Right kidney (tissue), 1 donor: ENCODE data around the gene BBLN.

Source experiments
- DNase-seq: peaks from one replicate; pipeline ENCODE4 v3.0.0-alpha.2; 2016

Gene BBLN

DNA sequence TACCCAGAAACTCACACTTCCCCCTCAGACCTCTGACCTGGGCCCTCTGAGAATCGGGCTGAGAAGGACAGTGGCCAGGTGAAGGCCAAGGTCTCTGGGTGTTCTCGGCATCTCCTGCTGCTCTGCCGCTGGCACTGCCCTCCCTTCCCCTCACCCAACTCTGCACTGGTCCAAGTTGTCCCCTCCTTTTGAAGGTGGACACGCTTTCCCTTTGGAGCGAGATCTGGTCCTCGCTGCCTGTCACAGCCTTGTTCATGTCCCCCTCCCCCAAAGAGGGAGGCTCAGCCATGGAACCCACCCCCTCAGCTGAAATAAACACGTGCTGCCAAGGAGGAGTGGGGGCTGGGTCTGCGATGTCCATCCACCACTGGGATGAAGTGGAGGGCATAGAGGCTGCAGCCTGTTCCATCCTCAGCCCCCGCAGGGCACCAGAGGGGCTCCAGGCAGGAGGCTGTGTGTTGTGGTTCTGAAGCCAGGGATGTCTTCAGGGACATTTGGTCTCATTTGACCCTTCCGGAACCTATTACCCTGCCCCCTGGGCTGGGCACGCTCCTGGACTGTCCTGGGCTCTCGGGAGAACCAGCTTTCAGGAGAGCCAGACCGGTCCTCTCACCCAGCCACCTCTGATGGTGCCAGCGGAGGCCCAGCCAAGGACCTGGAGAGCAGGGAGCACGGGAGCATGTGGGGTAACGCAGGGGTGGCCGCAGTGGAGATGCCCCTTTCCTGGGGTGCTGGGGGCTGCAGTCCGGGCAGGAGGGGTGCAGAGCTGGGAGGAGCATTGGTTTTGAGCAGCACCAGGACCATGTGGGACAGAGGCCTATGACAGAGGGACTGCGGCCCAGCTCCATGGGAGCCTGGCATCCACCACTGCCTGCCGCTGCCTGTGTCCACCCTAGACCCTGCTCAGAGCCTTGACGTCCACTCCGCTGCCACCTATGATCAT lies 15.6 kb upstream of the BBLN start:
- no peak for DNase-seq

DNA sequence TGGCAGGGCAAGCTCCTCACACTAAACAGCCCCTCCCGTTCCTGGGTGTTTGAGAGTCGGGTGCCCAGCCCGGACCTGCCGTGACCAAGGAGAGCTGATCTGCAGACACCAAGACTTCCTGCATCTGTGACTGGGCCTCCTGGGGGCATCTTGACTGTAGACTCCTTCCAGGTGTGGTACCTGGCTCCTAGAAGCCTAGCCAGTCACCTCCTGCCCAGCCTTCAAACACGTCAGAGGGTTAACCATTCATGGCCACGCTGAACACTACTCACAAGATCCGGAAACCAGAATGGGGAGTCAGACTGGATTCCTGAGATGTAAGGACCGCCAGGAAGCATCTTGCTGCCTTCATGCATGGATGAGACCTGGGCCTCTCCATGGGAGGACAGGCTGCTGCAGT lies 14.5 kb upstream of the BBLN start:
- DNase-seq = no peak

DNA sequence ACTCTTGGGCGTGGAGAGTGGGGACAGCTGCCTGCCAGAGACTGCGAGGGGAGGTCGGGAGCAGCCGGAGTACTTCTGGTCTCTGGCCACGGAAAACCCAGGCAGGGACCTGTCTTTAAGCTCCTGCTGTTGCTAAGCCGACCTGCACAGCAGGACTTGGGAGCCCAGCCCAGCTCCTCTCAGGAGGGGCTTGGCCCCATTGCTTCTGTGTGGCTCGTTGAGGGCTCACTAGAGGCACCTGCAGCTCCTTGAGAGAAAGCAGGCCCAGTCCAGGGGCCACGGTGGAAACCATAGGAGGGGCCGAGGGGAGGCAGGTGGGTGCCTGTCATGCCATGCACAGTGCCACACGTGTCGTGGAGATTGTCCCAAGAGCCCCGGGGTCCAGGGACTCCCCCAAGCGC lies 14.1 kb upstream of the BBLN start:
- DNase-seq = no peak

GRCh38 chr9:128146591-128147120 lies 13.4 kb upstream of the BBLN start:
- no peak for DNase-seq

- DNase-seq = no peak
These were observed 11.5 kb upstream of the BBLN start for GRCh38 chr9:128148509-128149000.

DNA sequence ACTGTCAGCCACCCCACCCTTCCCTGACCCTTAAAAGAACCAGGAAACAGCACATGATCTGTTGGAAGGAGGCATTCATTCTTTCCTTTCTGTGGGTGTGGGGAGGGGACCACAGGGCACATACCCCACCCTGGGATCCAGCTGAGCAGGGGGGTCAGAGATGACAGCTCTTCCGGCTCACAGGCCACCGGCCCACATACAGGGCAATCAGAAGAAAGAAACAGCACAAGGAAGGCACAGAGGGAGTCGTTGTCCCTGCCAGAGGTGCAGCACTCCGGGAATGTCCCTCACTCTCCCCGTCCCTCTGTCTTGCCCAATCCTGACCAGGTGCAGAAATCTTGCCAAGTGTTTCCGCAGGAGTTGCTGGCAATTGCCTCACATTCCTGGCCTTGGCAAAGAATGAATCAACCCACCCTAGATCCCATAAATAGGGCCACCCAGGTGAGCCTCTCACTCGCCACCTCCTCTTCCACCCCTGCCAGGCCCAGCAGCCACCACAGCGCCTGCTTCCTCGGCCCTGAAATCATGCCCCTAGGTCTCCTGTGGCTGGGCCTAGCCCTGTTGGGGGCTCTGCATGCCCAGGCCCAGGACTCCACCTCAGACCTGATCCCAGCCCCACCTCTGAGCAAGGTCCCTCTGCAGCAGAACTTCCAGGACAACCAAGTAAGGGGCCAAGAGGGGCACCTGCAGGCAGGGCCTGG lies 10.9 kb upstream of the BBLN start, which contains the start of gene LCN2:
LCN2 (plus strand) TSS at position 453 of the 701 bp plus-strand sequence; CDS start at position 526, 73 bp downstream.
- DNase-seq = no peak

GRCh38 chr9:128149951-128150593 lies 10.0 kb upstream of the BBLN start:
- DNase-seq = no peak

- no peak for DNase-seq
These were observed 9.3 kb upstream of the BBLN start for GRCh38 chr9:128150594-128151308.

GRCh38 chr9:128151309-128152132 lies 8.5 kb upstream of the BBLN start:
- no peak for DNase-seq

GRCh38 chr9:128152133-128153059 lies 7.7 kb upstream of the BBLN start:
- DNase-seq = no peak

- DNase-seq = no peak
These were observed 6.8 kb upstream of the BBLN start for GRCh38 chr9:128153060-128153946.

DNA sequence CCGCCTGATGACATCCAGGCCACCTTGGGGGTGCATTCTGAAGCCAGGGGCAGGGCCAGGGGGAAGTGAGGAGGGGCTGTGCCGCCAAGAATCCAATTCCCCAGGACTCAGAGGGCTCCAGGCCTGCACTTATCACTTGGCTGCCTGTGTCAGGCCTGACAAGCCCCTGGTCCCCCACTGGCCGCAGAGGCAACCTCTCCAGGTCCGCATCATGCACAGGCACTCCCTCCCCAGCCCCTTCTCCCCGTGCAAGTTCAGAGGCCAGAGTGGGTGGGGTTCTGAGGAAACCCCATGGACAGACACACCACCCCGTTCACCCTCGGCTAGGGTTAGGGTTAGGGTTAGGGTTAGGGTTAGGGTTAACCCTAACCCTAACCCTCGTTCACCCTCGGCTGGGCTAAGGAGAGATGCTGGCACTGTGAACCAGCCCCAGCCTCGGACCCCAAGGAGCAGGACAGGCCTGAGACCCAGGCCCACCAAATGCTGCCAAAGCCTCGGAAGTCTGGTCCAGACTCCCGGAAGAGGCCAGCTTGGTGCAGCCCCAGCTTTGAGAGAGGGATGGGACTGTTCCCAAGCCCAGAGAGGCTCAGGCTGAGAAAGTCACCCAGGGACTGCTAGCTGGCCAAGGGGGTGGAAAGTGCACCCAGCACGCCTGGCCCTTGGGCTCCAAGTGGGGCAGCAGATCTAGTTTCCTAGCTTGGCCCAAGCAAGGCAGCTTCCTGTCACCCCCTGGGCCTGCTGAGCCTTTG lies 5.9 kb upstream of the BBLN start:
- no peak for DNase-seq

GRCh38 chr9:128155736-128156500 lies 4.1 kb upstream of the BBLN start:
- DNase-seq = no peak

DNA sequence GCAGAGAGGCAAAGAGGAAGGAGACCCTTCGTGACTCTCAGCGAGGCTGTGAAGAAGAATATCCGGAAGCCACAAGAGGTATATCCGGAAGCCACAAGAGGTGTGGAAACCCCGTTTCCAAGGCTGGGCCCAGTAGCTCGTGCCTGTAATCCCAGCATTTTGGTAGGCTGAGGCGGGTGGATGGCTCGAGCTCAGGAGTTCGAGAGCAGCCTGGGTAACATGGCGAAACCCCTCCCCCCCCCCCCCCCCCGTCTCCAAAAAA lies 612 bp upstream of the BBLN start:
- DNase-seq = no peak

DNA sequence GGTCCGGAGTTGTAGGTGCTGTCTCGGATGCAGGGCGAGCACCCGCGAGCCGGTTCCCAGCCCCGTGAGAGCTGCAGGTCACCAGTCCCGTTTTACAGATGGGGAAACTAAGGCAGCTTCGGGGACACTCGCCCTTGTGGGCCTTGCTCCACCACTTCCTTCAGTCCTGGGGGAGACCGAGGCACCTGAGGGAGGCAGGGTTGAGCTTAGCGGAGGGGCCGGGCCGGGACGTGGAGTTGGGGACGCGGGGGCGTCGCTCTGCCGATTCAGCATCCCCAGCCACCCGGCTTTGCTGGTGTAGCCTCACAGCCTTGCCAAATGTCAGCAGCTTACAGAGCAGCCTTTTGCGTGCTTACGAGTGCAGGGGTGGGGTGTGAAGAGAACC lies 530 bp downstream of the BBLN start:
- no peak for DNase-seq

GRCh38 chr9:128161215-128161902 lies 1.3 kb downstream of the BBLN start:
- no peak for DNase-seq
